Stimulated activated CD8-positive, alpha-beta memory T cell treated with anti-CD3 and anti-CD28 coated beads, Interleukin-15, amount 100 ng/mL, for 1 hour (primary cell): ENCODE results near the gene SEC24D.

Source experiments
- DNase-seq: peaks from one replicate; pipeline ENCODE4 v3.0.0-alpha.2; 2020; ENCODE audit warnings: low read depth

The SEC24D gene

DNA sequence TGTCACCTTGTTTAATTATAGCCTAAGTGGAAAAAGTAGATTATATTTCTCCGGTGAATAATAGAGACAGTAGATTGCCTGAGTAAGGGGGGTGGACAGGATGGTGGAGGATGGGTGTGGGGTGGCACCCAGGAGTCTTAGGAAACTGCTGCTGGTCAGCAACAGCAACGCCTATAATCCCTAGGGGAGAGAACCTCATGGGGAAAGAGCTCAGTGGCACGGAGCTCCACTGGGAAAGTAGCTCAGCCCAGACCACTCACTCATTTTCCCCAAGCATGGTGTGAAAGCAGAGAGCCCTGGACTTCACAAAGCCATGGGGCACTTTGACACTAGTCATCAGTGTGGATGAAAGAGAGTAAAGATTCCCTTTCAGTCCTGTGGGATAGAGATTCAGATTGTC lies 119.6 kb downstream of the SEC24D start:
- DNase-seq, result no peak

DNA sequence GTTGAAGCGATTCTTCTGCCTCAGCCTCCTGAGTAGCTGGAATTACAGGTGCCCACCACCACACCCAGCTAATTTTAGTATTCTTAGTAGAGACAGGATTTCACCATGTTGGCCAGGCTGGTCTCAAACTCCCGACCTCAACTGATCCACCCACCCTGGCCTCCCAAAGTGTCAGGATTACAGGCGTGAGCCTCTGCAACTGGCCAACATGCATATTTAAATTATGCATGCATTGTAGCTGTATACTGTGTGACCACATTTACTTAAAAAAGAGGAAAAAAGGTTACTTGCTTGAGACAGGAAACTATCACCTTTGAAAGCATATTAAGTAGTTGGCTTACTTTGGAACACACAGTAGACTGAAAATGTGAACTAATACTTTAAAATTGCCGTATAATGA lies 121.2 kb downstream of the SEC24D start:
- no peak for DNase-seq

DNA sequence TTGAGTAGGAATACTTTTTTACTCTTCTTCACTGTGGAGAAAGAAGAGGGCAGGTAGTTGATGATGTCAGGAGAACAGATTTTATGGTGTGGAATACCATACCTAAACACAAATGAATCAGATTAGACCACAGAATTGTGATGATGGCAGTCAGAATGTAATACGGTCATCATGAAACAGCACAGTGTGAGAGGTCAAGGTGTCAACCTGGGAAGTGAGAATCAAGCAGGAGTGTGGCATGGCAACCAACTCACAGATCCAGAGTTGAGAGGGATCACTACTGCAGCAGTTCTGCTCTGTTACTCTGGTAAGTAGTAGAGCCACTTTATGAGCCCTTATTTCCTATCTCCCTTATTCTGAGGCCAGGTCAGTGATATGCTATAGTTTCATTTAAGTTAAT lies 123.1 kb downstream of the SEC24D start:
- DNase-seq, result no peak

DNA sequence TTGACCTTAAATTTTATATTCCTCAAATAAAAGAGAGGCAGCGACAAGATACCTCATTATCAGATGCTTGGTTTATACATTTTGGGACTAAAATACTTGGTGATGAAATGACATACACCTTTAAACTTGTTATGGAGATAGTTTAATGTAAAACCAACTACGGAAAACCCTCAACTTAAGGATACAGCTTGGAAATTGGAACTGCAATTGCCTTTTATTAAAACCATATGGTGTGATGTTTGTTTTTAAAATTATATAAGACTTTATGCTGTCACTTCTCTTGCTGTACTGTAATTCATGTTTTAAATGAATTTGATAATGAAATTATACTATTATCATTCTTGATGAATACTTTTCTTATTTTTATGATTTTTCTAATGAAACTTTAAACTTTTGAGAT lies 124.9 kb downstream of the SEC24D start:
- DNase-seq, result no peak

DNA sequence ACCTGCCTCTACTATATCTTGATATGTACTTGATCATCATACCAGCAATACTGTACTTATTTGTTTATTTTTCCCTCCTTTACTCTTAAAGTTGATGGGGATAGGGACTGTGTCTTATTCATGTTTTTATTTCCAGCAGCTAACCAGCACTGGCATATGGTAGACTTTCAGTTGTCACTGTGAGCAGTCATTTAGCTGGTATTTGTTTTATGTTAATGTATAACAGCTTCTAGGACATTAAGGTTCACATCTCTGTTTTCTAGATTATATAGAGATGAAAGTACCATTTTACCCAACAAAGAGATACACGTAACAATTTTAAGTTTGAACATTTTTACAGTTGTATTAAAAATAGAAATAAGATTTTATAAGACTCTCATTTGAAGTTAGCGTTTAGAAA lies 132.8 kb downstream of the SEC24D start:
- DNase-seq, result no peak

DNA sequence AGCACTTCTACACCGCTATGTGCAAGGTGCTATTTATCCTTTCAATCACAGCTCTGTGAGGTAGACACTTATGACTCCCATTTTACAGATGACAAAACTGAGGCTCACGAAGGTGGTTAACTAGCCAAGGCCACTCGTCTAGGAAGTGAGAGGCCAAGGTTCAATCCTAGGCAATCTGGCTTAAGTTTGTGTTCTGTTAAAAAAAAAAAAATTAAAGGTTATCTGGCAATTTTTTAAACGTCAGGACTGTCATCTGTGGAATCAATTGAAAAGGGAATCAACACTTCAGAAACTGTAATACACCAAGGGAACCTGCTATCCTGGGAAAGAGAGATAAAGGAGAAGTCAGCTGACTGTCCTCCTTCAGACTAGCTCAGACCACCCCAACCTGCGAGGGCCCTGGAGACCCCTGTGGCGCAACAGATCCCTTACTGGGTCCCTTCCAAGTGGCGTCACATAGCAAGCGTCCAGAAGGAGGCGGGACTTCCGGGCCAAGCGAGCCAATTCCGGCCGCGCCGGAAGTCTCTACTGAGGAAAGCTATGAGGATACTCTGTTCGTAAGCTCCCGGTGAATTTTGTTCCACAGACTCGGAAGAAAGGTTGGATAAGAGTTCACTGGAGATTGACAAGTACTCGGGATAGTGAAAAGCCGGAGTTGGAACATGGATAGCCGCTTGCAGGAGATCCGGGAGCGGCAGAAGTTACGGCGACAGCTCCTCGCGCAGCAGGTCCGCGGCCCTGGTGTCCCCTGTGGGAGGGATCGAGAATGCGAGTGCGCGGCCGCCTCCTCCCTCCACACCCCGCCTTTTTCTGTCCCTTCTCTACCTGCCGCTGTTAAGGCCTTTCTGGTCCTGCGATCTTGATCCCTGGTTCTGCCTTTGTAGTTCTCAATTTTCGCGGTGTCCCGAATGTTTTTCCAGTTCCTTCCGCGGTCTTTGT lies 150.8 kb downstream of the SEC24D start, which contains the start of gene METTL14:
METTL14 (plus strand) TSS at position 520 of the 939 bp plus-strand sequence; CDS start at position 663, 143 bp downstream.
- peak; percentile 75 for DNase-seq

DNA sequence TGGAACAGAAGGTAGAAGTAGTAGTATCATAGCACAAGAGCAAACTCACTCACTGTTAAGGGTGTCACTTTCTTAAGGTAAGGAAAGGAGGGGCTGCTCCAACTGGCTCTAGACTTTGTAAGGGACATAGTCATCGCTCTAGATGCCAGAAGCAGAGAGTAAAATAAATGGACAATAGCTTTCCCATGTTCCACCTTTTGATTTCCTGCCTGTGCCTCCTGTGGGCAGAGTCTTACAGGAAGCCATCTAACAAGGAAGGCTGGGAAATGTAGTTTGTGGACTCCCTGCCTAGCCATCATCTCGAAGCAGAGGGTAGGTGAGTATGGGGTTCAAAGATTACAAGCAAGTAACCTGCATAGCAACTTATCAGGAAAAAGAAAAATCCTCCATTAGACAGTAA lies 152.4 kb downstream of the SEC24D start:
- no peak for DNase-seq

DNA sequence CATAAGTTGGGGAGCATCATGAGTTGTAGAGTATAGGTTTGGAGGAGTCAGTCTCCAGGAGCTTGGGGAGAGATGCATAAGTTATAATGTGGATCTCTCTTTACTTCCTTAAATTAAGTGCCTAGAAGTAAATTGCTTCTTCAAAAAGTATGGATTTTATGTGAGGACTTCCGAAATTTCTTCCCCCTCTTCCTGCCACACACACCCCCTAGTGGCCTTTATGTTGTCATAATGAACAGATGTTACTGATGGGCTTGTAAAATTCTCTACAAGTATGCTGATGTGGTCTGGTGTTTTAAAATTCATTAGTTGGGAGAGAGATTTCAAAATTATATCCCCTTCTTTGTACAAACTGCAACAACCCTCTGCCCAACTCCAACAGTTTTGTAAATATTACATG lies 153.0 kb downstream of the SEC24D start:
- DNase-seq, result no peak

DNA sequence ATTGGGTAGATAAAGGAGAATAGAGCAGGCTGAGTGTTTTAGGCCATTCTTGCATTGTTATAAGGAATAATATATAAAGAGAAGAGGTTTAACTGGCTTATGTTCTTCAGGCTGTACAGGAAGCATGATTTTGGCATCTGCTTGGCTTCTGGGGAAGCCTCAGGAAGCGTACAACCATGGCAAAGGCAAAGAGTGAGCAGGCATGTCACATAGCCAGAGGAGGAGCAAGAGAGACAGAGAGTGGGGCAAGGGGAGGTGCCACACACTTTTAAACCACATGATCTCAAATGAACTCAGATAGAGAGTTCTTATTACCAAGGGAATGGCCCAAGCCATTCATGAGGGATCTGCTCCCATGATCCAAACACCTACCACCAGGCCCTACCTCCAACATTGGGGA lies 155.1 kb downstream of the SEC24D start:
- DNase-seq, result no peak

DNA sequence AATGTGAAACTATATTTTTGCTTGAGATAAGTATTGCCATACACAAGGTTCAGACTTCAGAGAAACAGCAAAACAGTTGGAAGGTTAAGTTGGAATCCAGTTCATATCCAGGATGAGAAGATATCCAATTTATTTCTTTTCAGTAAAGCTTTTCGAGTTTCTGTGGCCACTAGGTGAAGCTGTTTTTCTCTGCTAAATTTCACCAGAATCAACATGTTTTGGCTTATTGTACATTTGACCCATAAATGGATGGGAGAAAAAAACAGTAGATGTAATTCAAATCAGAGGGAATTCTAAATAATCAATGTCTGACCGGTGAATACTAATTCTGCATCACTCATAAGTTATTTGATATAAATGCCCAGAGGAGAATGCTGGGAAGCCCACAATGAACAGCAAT lies 159.8 kb downstream of the SEC24D start:
- no peak for DNase-seq
